KMS-11 (cell line): ENCODE results near the gene PIR.

Experiments used
- H2AFZ ChIP-seq: fragments of 200-600 bp; sonication (generic); 2 replicates; pipeline ENCODE4 v1.6.1; 2016; ENCODE audit warnings: antibody characterized with exemption, mixed run types, low read depth
- H3K27ac ChIP-seq: fragments of 200-600 bp; sonication (generic); 2 replicates; pipeline ENCODE4 v1.6.1; 2016; ENCODE audit warnings: mild to moderate bottlenecking, mixed run types
- H3K27me3 ChIP-seq: fragments of 200-600 bp; sonication (generic); 2 replicates; pipeline ENCODE4 v1.6.1; 2017; ENCODE audit warnings: mild to moderate bottlenecking, low read depth, mixed run types, moderate library complexity; ENCODE audit not compliant: insufficient read depth
- H3K36me3 ChIP-seq: fragments of 200-600 bp; sonication (generic); 2 replicates; pipeline ENCODE4 v1.6.1; 2017; ENCODE audit warnings: mild to moderate bottlenecking, mixed run types; ENCODE audit not compliant: insufficient read depth
- H3K4me1 ChIP-seq: fragments of 200-600 bp; sonication (generic); 2 replicates; pipeline ENCODE4 v1.6.1; 2016; ENCODE audit warnings: mild to moderate bottlenecking, low read depth, mixed run types; ENCODE audit not compliant: poor library complexity, severe bottlenecking
- H3K4me2 ChIP-seq: fragments of 200-600 bp; sonication (generic); 2 replicates; pipeline ENCODE4 v1.7.0; 2016; ENCODE audit warnings: mild to moderate bottlenecking, mixed run types
- H3K4me3 ChIP-seq: fragments of 200-600 bp; sonication (generic); IDR thresholded peaks from 2 replicates; pipeline ENCODE4 v1.6.1; 2017; ENCODE audit warnings: low read depth, low read length, mixed read lengths; ENCODE audit not compliant: insufficient read depth
- H3K79me2 ChIP-seq: fragments of 200-600 bp; sonication (generic); 2 replicates; pipeline ENCODE4 v1.6.1; 2016; ENCODE audit warnings: low read depth, mixed run types; ENCODE audit not compliant: insufficient read depth
- H3K9ac ChIP-seq: fragments of 200-600 bp; sonication (generic); 2 replicates; pipeline ENCODE4 v1.6.1; 2016; ENCODE audit warnings: mild to moderate bottlenecking, mixed run types
- H4K20me1 ChIP-seq: fragments of 200-600 bp; sonication (generic); 2 replicates; pipeline ENCODE4 v1.6.1; 2016; ENCODE audit warnings: mild to moderate bottlenecking, mixed run types; ENCODE audit not compliant: insufficient read depth
- TF ChIP-seq, protein P1 (sequence below): fragments of 200-600 bp; sonication (generic); conservative IDR thresholded peaks from 2 replicates; pipeline ENCODE4 v1.6.1; 2017; ENCODE audit warnings: low read depth, mild to moderate bottlenecking, antibody characterized with exemption, low read length, moderate library complexity, mixed read lengths

PIR gene

DNA sequence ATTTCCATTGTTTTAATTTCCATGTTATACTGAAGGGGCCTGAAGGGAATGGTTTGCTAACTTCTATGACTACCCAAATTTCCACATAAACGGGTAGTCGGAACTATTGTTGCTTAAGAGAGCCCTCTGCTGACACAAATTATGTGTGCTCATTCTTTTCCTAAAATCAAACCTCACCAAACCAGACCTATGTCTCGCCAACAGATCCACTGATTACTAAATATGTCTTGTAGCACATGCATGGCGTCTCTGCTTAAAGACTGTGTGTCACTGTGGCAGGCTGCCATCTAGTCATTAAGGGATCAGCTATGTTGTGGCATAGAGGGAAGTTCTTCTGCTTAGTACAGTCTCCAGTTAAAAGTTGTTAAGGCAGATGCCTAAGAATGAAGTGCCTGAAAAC lies 25.1 kb downstream of the PIR start:
- H2AFZ ChIP-seq: no peak overlapping the region
- H3K9ac ChIP-seq: no peak overlapping the region
- no peaks in the 10 kb centered on the region for H3K36me3 ChIP-seq
- no peaks in the 10 kb centered on the region for H4K20me1 ChIP-seq
- H3K4me3 ChIP-seq: no peak overlapping the region
- H3K27me3 ChIP-seq: no peaks in the 10 kb centered on the region
- H3K79me2 ChIP-seq: no peaks in the 10 kb centered on the region
- peaks cover 4% of the 10 kb centered on the region for H3K4me1 ChIP-seq
- no peak overlapping the region for H3K27ac ChIP-seq
- H3K4me2 ChIP-seq: no peak overlapping the region
- TF ChIP-seq, protein P1, sequence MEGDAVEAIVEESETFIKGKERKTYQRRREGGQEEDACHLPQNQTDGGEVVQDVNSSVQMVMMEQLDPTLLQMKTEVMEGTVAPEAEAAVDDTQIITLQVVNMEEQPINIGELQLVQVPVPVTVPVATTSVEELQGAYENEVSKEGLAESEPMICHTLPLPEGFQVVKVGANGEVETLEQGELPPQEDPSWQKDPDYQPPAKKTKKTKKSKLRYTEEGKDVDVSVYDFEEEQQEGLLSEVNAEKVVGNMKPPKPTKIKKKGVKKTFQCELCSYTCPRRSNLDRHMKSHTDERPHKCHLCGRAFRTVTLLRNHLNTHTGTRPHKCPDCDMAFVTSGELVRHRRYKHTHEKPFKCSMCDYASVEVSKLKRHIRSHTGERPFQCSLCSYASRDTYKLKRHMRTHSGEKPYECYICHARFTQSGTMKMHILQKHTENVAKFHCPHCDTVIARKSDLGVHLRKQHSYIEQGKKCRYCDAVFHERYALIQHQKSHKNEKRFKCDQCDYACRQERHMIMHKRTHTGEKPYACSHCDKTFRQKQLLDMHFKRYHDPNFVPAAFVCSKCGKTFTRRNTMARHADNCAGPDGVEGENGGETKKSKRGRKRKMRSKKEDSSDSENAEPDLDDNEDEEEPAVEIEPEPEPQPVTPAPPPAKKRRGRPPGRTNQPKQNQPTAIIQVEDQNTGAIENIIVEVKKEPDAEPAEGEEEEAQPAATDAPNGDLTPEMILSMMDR: no peak

DNA sequence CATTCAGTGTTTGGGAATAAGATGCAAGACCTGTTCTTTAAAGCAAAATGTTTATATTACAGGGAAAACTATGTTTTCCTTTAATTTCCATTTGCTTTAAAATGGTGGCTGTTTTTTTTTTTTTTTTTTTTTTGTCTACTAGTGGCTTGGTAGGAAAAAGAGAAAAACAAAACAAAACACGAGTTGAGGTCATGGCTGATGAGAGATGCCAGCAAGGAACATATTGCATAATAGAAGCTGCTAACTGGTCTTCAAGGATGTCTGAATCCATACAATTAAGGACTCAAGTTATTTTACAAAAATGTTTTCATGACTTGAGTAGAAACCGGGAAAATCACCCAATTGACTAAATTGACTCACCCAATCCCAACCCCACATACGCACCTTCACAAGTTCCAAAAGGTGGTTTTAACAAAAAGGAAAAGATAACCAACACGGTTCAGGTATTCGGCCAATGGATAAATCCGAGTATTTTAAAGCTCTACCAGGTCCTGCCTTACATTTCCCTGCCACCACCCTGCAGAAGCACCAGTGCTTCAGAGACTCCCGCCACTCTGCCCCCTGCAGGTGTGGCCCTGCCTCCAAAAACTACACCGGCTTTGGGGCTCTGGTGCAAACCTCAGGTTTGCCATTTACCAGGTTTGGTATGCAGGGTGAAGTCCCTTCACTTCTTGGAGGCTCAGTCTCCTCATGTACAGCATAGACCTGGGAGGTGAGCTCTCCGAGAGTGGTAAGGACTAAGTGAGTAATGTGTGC lies 27.1 kb downstream of the PIR start:
- no peaks in the 10 kb centered on the region for H3K27me3 ChIP-seq
- H2AFZ ChIP-seq: no peak overlapping the region
- no peak overlapping the region for H3K4me3 ChIP-seq

DNA sequence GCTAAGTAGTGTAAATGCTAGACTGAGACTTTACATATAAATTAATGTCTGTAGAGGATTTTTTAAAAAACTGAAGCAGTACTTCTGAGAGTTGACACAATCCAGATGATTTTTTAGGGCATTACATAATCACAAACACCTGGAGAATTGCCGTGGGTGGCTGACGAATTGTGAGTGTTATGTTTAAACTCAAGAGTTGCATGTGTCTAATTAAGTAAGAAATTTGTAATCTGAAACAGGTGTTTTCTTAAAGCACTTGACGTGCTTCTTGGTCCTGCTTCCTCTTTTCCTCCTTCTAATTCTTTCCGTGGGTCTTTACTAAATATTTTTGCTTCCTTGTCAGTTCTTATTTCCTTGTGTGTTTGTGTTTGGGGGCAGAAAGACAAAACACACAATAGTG lies 27.8 kb downstream of the PIR start:
- Histone ChIP-seq H3K27ac (no peak overlapping the region), H3K9ac (no peak overlapping the region), H3K4me2 (no peak overlapping the region), H2AFZ (no peak overlapping the region), H4K20me1 (no peaks in the 10 kb centered on the region), H3K4me3 (no peak overlapping the region), H3K4me1 (no peaks in the 10 kb centered on the region), H3K36me3 (no peaks in the 10 kb centered on the region), H3K27me3 (no peaks in the 10 kb centered on the region), H3K79me2 (no peaks in the 10 kb centered on the region)
- TF ChIP-seq, protein P1: no peak

More for the DNA sequence above, 27.1 kb downstream of the PIR start:
- Histone ChIP-seq H3K79me2 (no peaks in the 10 kb centered on the region), H3K9ac (no peak overlapping the region), H4K20me1 (no peaks in the 10 kb centered on the region), H3K36me3 (no peaks in the 10 kb centered on the region), H3K4me1 (peaks cover 2% of the 10 kb centered on the region), H3K4me2 (no peak overlapping the region), H3K27ac (no peak overlapping the region)
- TF ChIP-seq, protein P1: 0 out of 2 replicates have a peak, but pooled peaks have one; percentile 22

DNA sequence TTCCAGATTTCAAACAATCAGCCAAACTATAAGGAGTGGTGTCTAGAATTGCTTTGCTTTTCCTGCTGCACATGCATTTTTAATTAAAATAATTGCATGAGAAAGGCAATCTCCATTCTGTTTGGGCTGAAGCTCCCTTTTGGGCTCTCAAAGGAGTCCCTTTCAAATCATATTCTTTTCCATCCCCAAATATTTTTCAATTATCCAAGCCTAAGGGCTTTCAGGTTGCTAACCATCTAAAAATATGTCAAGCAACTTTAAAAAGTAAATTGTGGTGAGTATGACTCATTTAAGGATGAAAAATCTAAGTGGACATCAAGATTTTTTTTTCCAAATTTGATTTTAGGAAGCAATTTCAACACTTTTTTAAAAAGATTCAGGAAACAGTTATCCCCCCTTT lies 28.4 kb downstream of the PIR start:
- H3K4me2 ChIP-seq: no peak overlapping the region
- TF ChIP-seq, protein P1: no peak
- no peaks in the 10 kb centered on the region for H4K20me1 ChIP-seq
- H3K36me3 ChIP-seq: no peaks in the 10 kb centered on the region
- no peaks in the 10 kb centered on the region for H3K79me2 ChIP-seq
- H2AFZ ChIP-seq: no peak overlapping the region
- H3K9ac ChIP-seq: no peak overlapping the region
- no peaks in the 10 kb centered on the region for H3K27me3 ChIP-seq
- H3K4me1 ChIP-seq: no peaks in the 10 kb centered on the region
- H3K4me3 ChIP-seq: no peak overlapping the region
- H3K27ac ChIP-seq: no peak overlapping the region
